Endothelial cell (in vitro differentiated cells): Measurements from ENCODE around the gene RPP25L. TPM values are rescaled to one million over a fixed set of nuclear protein-coding genes. Genes with fewer than 3 reads are reported as not detected.

Source experiments
- DNase-seq: peaks from one replicate; pipeline ENCODE4 v3.0.0; 2021; ENCODE audit warnings: low spot score
- H3K27ac Mint-ChIP-seq: one replicate; pipeline ENCODE4 v1.8.0; 2021; ENCODE audit warnings: mixed read lengths, inconsistent platforms; ENCODE audit not compliant: unreplicated experiment
- H3K27me3 Mint-ChIP-seq: one replicate; pipeline ENCODE4 v1.8.0; 2021; ENCODE audit warnings: mild to moderate bottlenecking, moderate library complexity, mixed read lengths, inconsistent platforms; ENCODE audit not compliant: unreplicated experiment
- H3K36me3 Mint-ChIP-seq: one replicate; pipeline ENCODE4 v1.8.0; 2021; ENCODE audit warnings: mild to moderate bottlenecking, low read depth, mixed read lengths, inconsistent platforms; ENCODE audit not compliant: unreplicated experiment
- H3K4me1 Mint-ChIP-seq: one replicate; pipeline ENCODE4 v1.8.0; 2021; ENCODE audit warnings: mild to moderate bottlenecking, mixed read lengths, inconsistent platforms; ENCODE audit not compliant: unreplicated experiment
- H3K4me3 Mint-ChIP-seq: one replicate; pipeline ENCODE4 v1.8.0; 2021; ENCODE audit warnings: mild to moderate bottlenecking, mixed read lengths, inconsistent platforms; ENCODE audit not compliant: unreplicated experiment
- H3K9me3 Mint-ChIP-seq: one replicate; pipeline ENCODE4 v1.8.0; 2021; ENCODE audit warnings: mixed read lengths, inconsistent platforms; ENCODE audit not compliant: unreplicated experiment
- CTCF ChIP-seq: fragments of 200-600 bp; sonication (generic); IDR thresholded peaks from one replicate; pipeline ENCODE4 v1.5.0; 2021; ENCODE audit warnings: antibody characterized with exemption; ENCODE audit not compliant: unreplicated experiment
- total RNA-seq: library from RNA; stranded (reverse); fragmentation: NEBNext Ultra II Directional; extraction: Animal tissue kit (Norgen Biotek cat#: 25700); gene quantifications from one replicate; pipeline ENCODE4 v1.2.1, GENCODE V29; 2021; ENCODE audit not compliant: unreplicated experiment

RPP25L gene
- total RNA-seq, 1 donor from 2014 or later = 12.9 TPM

GRCh38 chr9:34584970-34585369 lies 26.9 kb downstream of the RPP25L start:
- peaks cover 33% of the 10 kb centered on the region for H3K27me3 Mint-ChIP-seq
- no peak for DNase-seq
- no peak overlapping the region for H3K4me3 Mint-ChIP-seq
- H3K4me1 Mint-ChIP-seq = peaks cover 20% of the 10 kb centered on the region
- H3K36me3 Mint-ChIP-seq = peaks cover 7% of the 10 kb centered on the region
- no peak for TF ChIP-seq CTCF
- no peaks in the 10 kb centered on the region for H3K9me3 Mint-ChIP-seq
- H3K27ac Mint-ChIP-seq = no peak overlapping the region

GRCh38 chr9:34582787-34583186 lies 29.1 kb downstream of the RPP25L start:
- DNase-seq = no peak
- no peak for TF ChIP-seq CTCF
- Mint-ChIP-seq H3K4me3 (no peak overlapping the region), H3K27me3 (peaks cover 30% of the 10 kb centered on the region), H3K9me3 (no peaks in the 10 kb centered on the region), H3K36me3 (no peaks in the 10 kb centered on the region), H3K27ac (no peak overlapping the region), H3K4me1 (peaks cover 24% of the 10 kb centered on the region)

GRCh38 chr9:34581318-34581717 lies 30.6 kb downstream of the RPP25L start:
- Mint-ChIP-seq H3K27me3 (peaks cover 22% of the 10 kb centered on the region), H3K4me1 (peaks cover 32% of the 10 kb centered on the region), H3K36me3 (no peaks in the 10 kb centered on the region), H3K27ac (no peak overlapping the region), H3K9me3 (no peaks in the 10 kb centered on the region), H3K4me3 (no peak overlapping the region)
- DNase-seq = no peak
- TF ChIP-seq CTCF = no peak

- H3K27ac Mint-ChIP-seq = no peak overlapping the region
- peak overlapping the region; percentile 7 for H3K4me3 Mint-ChIP-seq
- H3K9me3 Mint-ChIP-seq = no peaks in the 10 kb centered on the region
- no peak for DNase-seq
- H3K4me1 Mint-ChIP-seq = peaks cover 38% of the 10 kb centered on the region
- H3K36me3 Mint-ChIP-seq = no peaks in the 10 kb centered on the region
- H3K27me3 Mint-ChIP-seq = peaks cover 25% of the 10 kb centered on the region
- TF ChIP-seq CTCF = no peak
Observed at GRCh38 chr9:34580358-34580757, 31.5 kb downstream of the RPP25L start.

GRCh38 chr9:34579808-34580163 lies 32.1 kb downstream of the RPP25L start:
- H3K4me3 Mint-ChIP-seq = peak overlapping the region; percentile 7
- no peak overlapping the region for H3K27ac Mint-ChIP-seq
- no peaks in the 10 kb centered on the region for H3K9me3 Mint-ChIP-seq
- TF ChIP-seq CTCF = no peak
- H3K36me3 Mint-ChIP-seq = no peaks in the 10 kb centered on the region
- no peak for DNase-seq
- H3K4me1 Mint-ChIP-seq = peaks cover 43% of the 10 kb centered on the region
- peaks cover 25% of the 10 kb centered on the region for H3K27me3 Mint-ChIP-seq
